DND-41 (cell line): ENCODE results near the gene CD276.

Source experiments
- ATAC-seq: fragments of 200-7000 bp; cut with Tn5 transposase; 3 replicates; pipeline ENCODE4 v1.9.1; 2021; ENCODE audit warnings: low read depth; ENCODE audit not compliant: insufficient read depth
- DNase-seq: peaks from one replicate; pipeline ENCODE4 v3.0.0-alpha.2; 2020
- H2AFZ ChIP-seq: 2 replicates; pipeline ENCODE4 v1.6.0; 2012; ENCODE audit warnings: low read depth, low read length
- H3K27ac ChIP-seq: 2 replicates; pipeline ENCODE4 v1.5.1; 2012; ENCODE audit warnings: low read length, inconsistent platforms
- H3K27me3 ChIP-seq: fragments of 200-600 bp; sonication (generic); 2 replicates; pipeline ENCODE4 v1.6.0; 2012; ENCODE audit warnings: low read length, mild to moderate bottlenecking, inconsistent platforms; ENCODE audit not compliant: insufficient read depth, poor library complexity
- H3K36me3 ChIP-seq: 2 replicates; pipeline ENCODE4 v1.5.1; 2012; ENCODE audit warnings: low read length, inconsistent platforms; ENCODE audit not compliant: insufficient read depth
- H3K4me1 ChIP-seq: 2 replicates; pipeline ENCODE4 v1.5.1; 2012; ENCODE audit warnings: mild to moderate bottlenecking, low read length; ENCODE audit not compliant: insufficient read depth
- H3K4me2 ChIP-seq: 2 replicates; pipeline ENCODE4 v1.6.0; 2012; ENCODE audit warnings: mild to moderate bottlenecking, moderate library complexity, low read length, inconsistent platforms; ENCODE audit not compliant: insufficient read depth
- H3K4me3 ChIP-seq, 2 experiments: fragments of 200-600 bp in 1 of 2; shearing (Covaris generic) in 1 of 2; 2 replicates each; pipeline ENCODE4 v1.5.1; 2012 to 2016; ENCODE audit warnings: inconsistent platforms in 2 of 2, low read length in 2 of 2, mild to moderate bottlenecking in 2 of 2, low read depth in 1 of 2, moderate library complexity in 1 of 2
- H3K79me2 ChIP-seq: 2 replicates; pipeline ENCODE4 v1.6.0; 2012; ENCODE audit warnings: low read length, inconsistent platforms; ENCODE audit not compliant: insufficient read depth
- H3K9ac ChIP-seq: 2 replicates; pipeline ENCODE4 v1.6.0; 2012; ENCODE audit warnings: low read depth, mild to moderate bottlenecking, inconsistent platforms, low read length, moderate library complexity
- H3K9me3 ChIP-seq: 2 replicates; pipeline ENCODE4 v1.5.1; 2012; ENCODE audit warnings: low read length, moderate library complexity, mild to moderate bottlenecking, inconsistent platforms; ENCODE audit not compliant: insufficient read depth, severe bottlenecking
- H4K20me1 ChIP-seq: 2 replicates; pipeline ENCODE4 v1.6.0; 2012; ENCODE audit warnings: low read length; ENCODE audit not compliant: insufficient read depth
- EZH2 ChIP-seq: IDR thresholded peaks from 3 replicates; pipeline ENCODE4 v1.6.1; 2012; ENCODE audit warnings: borderline replicate concordance, low read depth, mild to moderate bottlenecking, moderate library complexity, low read length, inconsistent platforms; ENCODE audit not compliant: severe bottlenecking
- TF ChIP-seq, protein P1 (sequence below): IDR thresholded peaks from 2 replicates; pipeline ENCODE4 v1.5.1; 2012; ENCODE audit warnings: borderline replicate concordance, low read length, moderate library complexity, mild to moderate bottlenecking; ENCODE audit not compliant: poor library complexity, severe bottlenecking; ENCODE audit errors: extremely low read depth

Gene CD276

GRCh38 chr15:73752806-73753193 is 68.6 kb downstream of the CD276 start:
- Histone ChIP-seq H3K79me2 (no peaks in the 10 kb centered on the region), H3K4me3 (no peak overlapping the region), H3K27me3 (peaks cover 4% of the 10 kb centered on the region), H3K4me1 (no peaks in the 10 kb centered on the region), H3K9me3 (no peaks in the 10 kb centered on the region), H3K4me2 (no peak overlapping the region), H3K27ac (no peak overlapping the region), H4K20me1 (no peaks in the 10 kb centered on the region), H3K9ac (no peak overlapping the region), H2AFZ (no peak overlapping the region), H3K36me3 (no peaks in the 10 kb centered on the region)
- TF ChIP-seq, protein P1, sequence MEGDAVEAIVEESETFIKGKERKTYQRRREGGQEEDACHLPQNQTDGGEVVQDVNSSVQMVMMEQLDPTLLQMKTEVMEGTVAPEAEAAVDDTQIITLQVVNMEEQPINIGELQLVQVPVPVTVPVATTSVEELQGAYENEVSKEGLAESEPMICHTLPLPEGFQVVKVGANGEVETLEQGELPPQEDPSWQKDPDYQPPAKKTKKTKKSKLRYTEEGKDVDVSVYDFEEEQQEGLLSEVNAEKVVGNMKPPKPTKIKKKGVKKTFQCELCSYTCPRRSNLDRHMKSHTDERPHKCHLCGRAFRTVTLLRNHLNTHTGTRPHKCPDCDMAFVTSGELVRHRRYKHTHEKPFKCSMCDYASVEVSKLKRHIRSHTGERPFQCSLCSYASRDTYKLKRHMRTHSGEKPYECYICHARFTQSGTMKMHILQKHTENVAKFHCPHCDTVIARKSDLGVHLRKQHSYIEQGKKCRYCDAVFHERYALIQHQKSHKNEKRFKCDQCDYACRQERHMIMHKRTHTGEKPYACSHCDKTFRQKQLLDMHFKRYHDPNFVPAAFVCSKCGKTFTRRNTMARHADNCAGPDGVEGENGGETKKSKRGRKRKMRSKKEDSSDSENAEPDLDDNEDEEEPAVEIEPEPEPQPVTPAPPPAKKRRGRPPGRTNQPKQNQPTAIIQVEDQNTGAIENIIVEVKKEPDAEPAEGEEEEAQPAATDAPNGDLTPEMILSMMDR: no peak
- TF ChIP-seq EZH2: no peak
- ATAC-seq (no peak), DNase-seq (no peak)

GRCh38 chr15:73753250-73754130 is 69.3 kb downstream of the CD276 start, which contains the start of gene INSYN1:
Gene INSYN1 (minus strand): TSS chr15:73753351. CDS start chr15:73751130, 2,221 bp downstream.
- ATAC-seq: no peak
- H3K36me3 ChIP-seq: no peaks in the 10 kb centered on the region
- no peaks in the 10 kb centered on the region for H4K20me1 ChIP-seq
- H3K9ac ChIP-seq: no peak within 1 kb of the TSS
- H3K27ac ChIP-seq: no peak within 1 kb of the TSS
- H3K79me2 ChIP-seq: no peaks in the 10 kb centered on the region
- H3K4me3 ChIP-seq: no peak within 1 kb of the TSS
- no peak within 1 kb of the TSS for H3K4me2 ChIP-seq
- H3K27me3 ChIP-seq: peaks cover 6% of the 10 kb centered on the region
- no peak within 1 kb of the TSS for H2AFZ ChIP-seq
- no peak for DNase-seq
- no peaks in the 10 kb centered on the region for H3K9me3 ChIP-seq
- no peaks in the 10 kb centered on the region for H3K4me1 ChIP-seq
- TF ChIP-seq EZH2: no peak
- TF ChIP-seq, protein P1: no peak

DNA sequence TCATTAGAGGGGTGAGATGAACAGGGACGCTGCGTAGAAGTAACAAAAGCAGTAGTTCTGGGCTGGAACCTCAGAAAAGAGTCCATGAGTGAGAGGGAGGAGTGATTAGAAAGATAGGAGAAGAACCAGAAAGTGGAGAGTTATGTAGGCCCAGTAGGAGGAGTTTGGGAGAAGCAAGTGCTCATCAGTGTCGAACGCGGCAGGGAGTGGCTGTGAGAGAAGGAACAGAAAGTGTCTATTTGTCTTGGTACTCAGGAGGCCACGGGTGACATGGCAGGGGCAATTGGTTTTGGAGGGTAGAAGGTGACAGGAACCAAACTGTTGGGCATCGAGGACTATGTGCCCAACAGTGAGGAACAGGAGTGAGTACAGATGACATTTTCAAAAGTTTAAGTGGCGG is 70.3 kb downstream of the CD276 start:
- Histone ChIP-seq H3K9me3 (no peaks in the 10 kb centered on the region), H3K27ac (no peak overlapping the region), H3K9ac (no peak overlapping the region), H3K36me3 (no peaks in the 10 kb centered on the region), H2AFZ (no peak overlapping the region), H3K4me1 (no peaks in the 10 kb centered on the region), H3K27me3 (peaks cover 6% of the 10 kb centered on the region), H3K79me2 (no peaks in the 10 kb centered on the region), H4K20me1 (no peaks in the 10 kb centered on the region), H3K4me2 (no peak overlapping the region), H3K4me3 (no peak overlapping the region)
- DNase-seq (no peak), ATAC-seq (no peak)
- TF ChIP-seq, protein P1: no peak
- TF ChIP-seq EZH2: no peak
